SU-DHL-6 (cell line): ENCODE measurements around the gene BHLHE23.

Source experiments
- CTCF ChIP-seq: fragments of 200-600 bp; sonication (generic); IDR thresholded peaks from one replicate; pipeline ENCODE4 v1.5.1; 2017; ENCODE audit warnings: antibody characterized with exemption, mild to moderate bottlenecking, low read length, moderate library complexity; ENCODE audit not compliant: insufficient read depth, poor library complexity, severe bottlenecking
- EZH2phosphoT487 ChIP-seq: fragments of 200-600 bp; sonication (generic), shearing (Covaris generic); conservative IDR thresholded peaks from 2 replicates; pipeline ENCODE4 v1.6.1; 2018; ENCODE audit warnings: mild to moderate bottlenecking, antibody characterized with exemption, low read length, moderate library complexity, mixed read lengths

- no peak for TF ChIP-seq EZH2phosphoT487
- TF ChIP-seq CTCF: no peak
These were observed 23.6 kb downstream of the BHLHE23 start for GRCh38 chr20:62983210-62983609.
